KMS-11 (cell line): ENCODE data around the gene SLC15A3.

Experiments
- H2AFZ ChIP-seq: fragments of 200-600 bp; sonication (generic); 2 replicates; pipeline ENCODE4 v1.6.1; 2016; ENCODE audit warnings: antibody characterized with exemption, mixed run types, low read depth
- H3K27ac ChIP-seq: fragments of 200-600 bp; sonication (generic); 2 replicates; pipeline ENCODE4 v1.6.1; 2016; ENCODE audit warnings: mild to moderate bottlenecking, mixed run types
- H3K27me3 ChIP-seq: fragments of 200-600 bp; sonication (generic); 2 replicates; pipeline ENCODE4 v1.6.1; 2017; ENCODE audit warnings: mild to moderate bottlenecking, low read depth, mixed run types, moderate library complexity; ENCODE audit not compliant: insufficient read depth
- H3K36me3 ChIP-seq: fragments of 200-600 bp; sonication (generic); 2 replicates; pipeline ENCODE4 v1.6.1; 2017; ENCODE audit warnings: mild to moderate bottlenecking, mixed run types; ENCODE audit not compliant: insufficient read depth
- H3K4me1 ChIP-seq: fragments of 200-600 bp; sonication (generic); 2 replicates; pipeline ENCODE4 v1.6.1; 2016; ENCODE audit warnings: mild to moderate bottlenecking, low read depth, mixed run types; ENCODE audit not compliant: poor library complexity, severe bottlenecking
- H3K4me2 ChIP-seq: fragments of 200-600 bp; sonication (generic); 2 replicates; pipeline ENCODE4 v1.7.0; 2016; ENCODE audit warnings: mild to moderate bottlenecking, mixed run types
- H3K4me3 ChIP-seq: fragments of 200-600 bp; sonication (generic); IDR thresholded peaks from 2 replicates; pipeline ENCODE4 v1.6.1; 2017; ENCODE audit warnings: low read depth, low read length, mixed read lengths; ENCODE audit not compliant: insufficient read depth
- H3K79me2 ChIP-seq: fragments of 200-600 bp; sonication (generic); 2 replicates; pipeline ENCODE4 v1.6.1; 2016; ENCODE audit warnings: low read depth, mixed run types; ENCODE audit not compliant: insufficient read depth
- H3K9ac ChIP-seq: fragments of 200-600 bp; sonication (generic); 2 replicates; pipeline ENCODE4 v1.6.1; 2016; ENCODE audit warnings: mild to moderate bottlenecking, mixed run types
- H4K20me1 ChIP-seq: fragments of 200-600 bp; sonication (generic); 2 replicates; pipeline ENCODE4 v1.6.1; 2016; ENCODE audit warnings: mild to moderate bottlenecking, mixed run types; ENCODE audit not compliant: insufficient read depth
- TF ChIP-seq, protein P1 (sequence below): fragments of 200-600 bp; sonication (generic); conservative IDR thresholded peaks from 2 replicates; pipeline ENCODE4 v1.6.1; 2017; ENCODE audit warnings: low read depth, mild to moderate bottlenecking, antibody characterized with exemption, low read length, moderate library complexity, mixed read lengths

The SLC15A3 gene

DNA sequence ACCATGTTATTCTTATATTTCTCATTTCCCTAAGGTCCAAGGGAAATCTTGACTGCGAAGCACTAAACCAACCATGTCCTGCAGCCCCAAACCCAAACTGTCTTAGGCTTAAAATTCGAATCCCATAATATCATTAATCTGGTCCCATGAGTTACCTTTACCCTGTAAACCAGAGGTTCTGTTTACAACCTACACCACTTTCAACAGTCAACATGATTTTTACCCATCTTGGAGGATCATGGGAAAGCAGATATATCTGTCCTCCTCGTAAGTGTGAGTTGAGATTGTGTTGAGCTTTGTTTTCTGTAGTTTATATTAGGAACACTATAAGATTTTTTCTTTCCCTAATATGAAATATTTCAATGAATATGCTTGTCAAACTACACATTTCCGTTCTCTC lies 52.0 kb downstream of the SLC15A3 start:
- H4K20me1 ChIP-seq: 0 out of 2 replicates have a peak, but pooled peaks cover 6% of the 10 kb centered on the region
- H3K4me1 ChIP-seq: peaks cover 19% of the 10 kb centered on the region
- H2AFZ ChIP-seq: no peak overlapping the region
- no peak overlapping the region; the same call in 1 of the 2 replicates for H3K27ac ChIP-seq
- H3K9ac ChIP-seq: no peak overlapping the region
- H3K79me2 ChIP-seq: peaks cover 27% of the 10 kb centered on the region
- no peaks in the 10 kb centered on the region for H3K27me3 ChIP-seq
- TF ChIP-seq, protein P1, sequence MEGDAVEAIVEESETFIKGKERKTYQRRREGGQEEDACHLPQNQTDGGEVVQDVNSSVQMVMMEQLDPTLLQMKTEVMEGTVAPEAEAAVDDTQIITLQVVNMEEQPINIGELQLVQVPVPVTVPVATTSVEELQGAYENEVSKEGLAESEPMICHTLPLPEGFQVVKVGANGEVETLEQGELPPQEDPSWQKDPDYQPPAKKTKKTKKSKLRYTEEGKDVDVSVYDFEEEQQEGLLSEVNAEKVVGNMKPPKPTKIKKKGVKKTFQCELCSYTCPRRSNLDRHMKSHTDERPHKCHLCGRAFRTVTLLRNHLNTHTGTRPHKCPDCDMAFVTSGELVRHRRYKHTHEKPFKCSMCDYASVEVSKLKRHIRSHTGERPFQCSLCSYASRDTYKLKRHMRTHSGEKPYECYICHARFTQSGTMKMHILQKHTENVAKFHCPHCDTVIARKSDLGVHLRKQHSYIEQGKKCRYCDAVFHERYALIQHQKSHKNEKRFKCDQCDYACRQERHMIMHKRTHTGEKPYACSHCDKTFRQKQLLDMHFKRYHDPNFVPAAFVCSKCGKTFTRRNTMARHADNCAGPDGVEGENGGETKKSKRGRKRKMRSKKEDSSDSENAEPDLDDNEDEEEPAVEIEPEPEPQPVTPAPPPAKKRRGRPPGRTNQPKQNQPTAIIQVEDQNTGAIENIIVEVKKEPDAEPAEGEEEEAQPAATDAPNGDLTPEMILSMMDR: no peak
- no peak overlapping the region for H3K4me2 ChIP-seq
- peaks cover 14% of the 10 kb centered on the region for H3K36me3 ChIP-seq
- no peak overlapping the region for H3K4me3 ChIP-seq

DNA sequence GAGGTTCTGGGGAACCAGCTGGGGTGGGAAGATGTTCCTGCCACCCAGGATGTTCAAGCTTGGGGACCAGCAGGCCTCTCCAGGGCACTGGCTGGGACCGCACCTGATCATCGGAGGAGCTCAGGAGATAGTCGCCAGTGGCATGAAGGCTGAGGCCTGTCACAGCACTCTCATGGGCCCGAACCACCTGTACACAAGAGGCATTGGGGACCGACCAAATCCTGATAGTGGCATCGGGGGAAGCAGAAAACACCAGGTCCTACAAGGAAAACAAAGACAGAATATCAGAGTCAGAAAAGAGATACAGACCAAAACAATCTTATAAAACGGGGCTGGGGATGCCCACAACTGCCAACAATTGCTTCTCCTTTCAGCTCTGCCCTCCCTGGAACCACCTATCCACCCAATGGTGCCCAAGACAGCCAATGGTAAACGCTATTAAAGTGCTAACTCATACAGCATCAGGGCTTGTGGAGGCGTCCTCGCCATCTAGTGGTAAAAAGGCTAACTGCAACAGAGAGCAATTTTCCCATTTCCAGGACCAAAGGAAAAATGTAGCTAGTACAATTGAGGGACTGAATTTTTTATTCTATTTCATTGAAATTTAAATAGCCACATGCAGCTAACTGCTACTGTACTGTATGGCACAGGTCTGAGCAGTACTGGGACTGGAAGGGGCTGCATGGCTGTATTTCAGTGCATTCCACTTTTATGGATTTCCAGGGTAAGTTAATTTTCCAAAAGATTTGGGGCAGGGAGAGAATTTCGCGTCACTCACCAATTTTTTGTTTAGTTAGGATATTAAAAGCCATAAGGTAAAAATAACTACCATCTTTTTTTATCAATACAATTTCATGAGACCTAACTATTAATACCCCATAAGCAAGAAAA lies 52.7 kb downstream of the SLC15A3 start:
- peak overlapping the region; percentile 33; the same call in 1 of the 2 replicates for H3K27ac ChIP-seq
- H3K4me3 ChIP-seq: no peak overlapping the region
- H2AFZ ChIP-seq: no peak overlapping the region
- H3K9ac ChIP-seq: no peak overlapping the region
- TF ChIP-seq, protein P1: peak; percentile 98
- peaks cover 14% of the 10 kb centered on the region for H3K36me3 ChIP-seq
- H3K4me1 ChIP-seq: peaks cover 13% of the 10 kb centered on the region
- peaks cover 21% of the 10 kb centered on the region for H3K79me2 ChIP-seq
- H4K20me1 ChIP-seq: 0 out of 2 replicates have a peak, but pooled peaks cover 5% of the 10 kb centered on the region
- no peaks in the 10 kb centered on the region for H3K27me3 ChIP-seq
- no peak overlapping the region for H3K4me2 ChIP-seq

DNA sequence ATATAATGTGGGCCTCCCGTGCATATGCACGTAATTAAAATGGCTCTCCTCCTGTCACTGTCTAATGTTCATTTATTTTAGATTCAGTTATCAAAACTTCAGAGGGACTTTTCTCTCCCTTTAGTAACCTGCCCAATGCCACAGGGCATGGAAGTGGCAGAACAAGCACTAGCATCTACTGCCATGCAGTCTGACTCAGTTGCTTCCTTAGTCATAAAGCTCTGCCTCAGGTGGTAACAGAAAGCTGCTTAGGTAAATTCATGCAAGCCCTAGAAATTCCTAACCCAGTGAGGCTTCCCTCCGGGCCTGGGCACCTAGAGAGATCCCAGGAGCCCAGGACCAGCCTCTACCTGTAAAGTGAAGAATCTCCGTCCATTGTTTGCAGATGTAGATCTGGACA lies 54.5 kb downstream of the SLC15A3 start:
- Histone ChIP-seq H3K27ac (no peak overlapping the region), H3K4me1 (peaks cover 8% of the 10 kb centered on the region), H3K4me3 (no peak overlapping the region), H3K27me3 (no peaks in the 10 kb centered on the region), H2AFZ (no peak overlapping the region), H4K20me1 (no peaks in the 10 kb centered on the region), H3K4me2 (no peak overlapping the region), H3K79me2 (peaks cover 6% of the 10 kb centered on the region; the same call in 1 of the 2 replicates), H3K9ac (no peak overlapping the region), H3K36me3 (peaks cover 14% of the 10 kb centered on the region)
- TF ChIP-seq, protein P1: no peak

DNA sequence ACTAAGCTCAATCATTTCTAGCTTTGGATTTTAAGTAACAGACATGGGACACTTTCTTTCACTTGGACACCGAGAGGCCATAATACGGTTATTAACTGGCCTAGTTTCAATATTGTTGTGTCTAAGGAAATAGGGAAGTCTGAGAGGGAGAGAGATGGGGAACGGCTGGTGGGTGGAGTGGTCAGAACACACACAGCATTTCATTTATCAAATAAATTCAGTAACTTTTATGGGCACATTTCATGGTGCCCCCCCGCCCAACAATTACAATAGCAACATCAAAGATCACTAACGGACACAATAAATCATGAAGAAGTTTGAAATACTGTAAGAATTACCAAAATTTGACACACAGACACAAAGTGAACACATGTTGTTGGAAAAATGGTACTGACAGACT lies 56.3 kb downstream of the SLC15A3 start:
- H3K79me2 ChIP-seq: no peaks in the 10 kb centered on the region
- H3K27me3 ChIP-seq: no peaks in the 10 kb centered on the region
- no peak overlapping the region for H3K4me2 ChIP-seq
- peaks cover 8% of the 10 kb centered on the region for H3K4me1 ChIP-seq
- TF ChIP-seq, protein P1: no peak
- H3K36me3 ChIP-seq: peaks cover 14% of the 10 kb centered on the region
- no peak overlapping the region for H3K9ac ChIP-seq
- no peaks in the 10 kb centered on the region for H4K20me1 ChIP-seq
- H2AFZ ChIP-seq: no peak overlapping the region
- no peak overlapping the region for H3K27ac ChIP-seq
- H3K4me3 ChIP-seq: no peak overlapping the region
